Psoas muscle (tissue), 8 donors: ENCODE measurements around the gene DCC. TPM values are rescaled to one million over a fixed set of nuclear protein-coding genes. Genes with fewer than 3 reads are reported as not detected.
"Not testable (repeated sequence)": the region's sequence is repeated elsewhere in the genome, so short reads cannot be mapped to it uniquely, and the experiment has no call there.

Experiments
- ATAC-seq, 4 donors: fragments of 200-7000 bp; cut with Tn5 transposase; one replicate each; pipeline ENCODE4 v1.9.1; 2020; ENCODE audit warnings: moderate library complexity in 3 of 4, mild to moderate bottlenecking in 2 of 4
- DNase-seq, 2 donors: peaks; one replicate each; pipeline ENCODE4 v3.0.0-alpha.2; 2020
- H3K27ac ChIP-seq: fragments of 200-600 bp; one replicate; pipeline ENCODE4 v1.8.0; 2022
- H3K27me3 ChIP-seq, 3 donors: fragments of 200-600 bp in 1 of 3; one replicate each; pipeline versions ENCODE4 v1.6.1 to v1.8.0; 2013 to 2022; ENCODE audit warnings: low read length in 2 of 3, mild to moderate bottlenecking in 2 of 3, moderate library complexity in 1 of 3; ENCODE audit not compliant: insufficient read depth in 3 of 3
- H3K36me3 ChIP-seq, 2 donors: fragments of 200-600 bp in 1 of 2; one replicate each; pipeline versions ENCODE4 v1.6.1 to v1.8.0; 2013 to 2022; ENCODE audit warnings: low read depth in 1 of 2, mild to moderate bottlenecking in 1 of 2, moderate library complexity in 1 of 2; ENCODE audit not compliant: insufficient read depth in 1 of 2
- H3K4me1 ChIP-seq: fragments of 200-600 bp; one replicate; pipeline ENCODE4 v1.8.0; 2022
- H3K4me3 ChIP-seq: fragments of 200-600 bp; one replicate; pipeline ENCODE4 v1.8.0; 2022; ENCODE audit warnings: mild to moderate bottlenecking
- H3K9me3 ChIP-seq: fragments of 200-600 bp; one replicate; pipeline ENCODE4 v1.8.0; 2022
- WGBS, 3 donors: extraction: QIAGEN DNeasy Blood & Tissue Kit; methylation state at CpG; one replicate each; pipeline versions ENCODE4 v1.1.6 to v1.1.7; 2013; 5-methylcytosine and 5-hydroxymethylcytosine counted together
- intact Hi-C, 2 donors: fragments of 100-400 bp; cut with DNase I; formaldehyde crosslinking; loops; one replicate each; pipeline versions ENCODE4 v1.11.0 to v1.14.2; 2022
- polyA plus RNA-seq, 3 donors: library from polyadenylated mRNA; stranded (reverse); fragments of 200-250 nt; gene quantifications; one replicate each; pipeline ENCODE4 v1.2.3, GENCODE V29; 2013
- total RNA-seq, 4 donors: library from RNA; stranded (reverse); fragmentation: NEBNext Ultra II Directional in 2 of 4; extraction: Animal tissue kit (Norgen Biotek cat#: 25700) in 2 of 4; gene quantifications; one replicate each; pipeline versions ENCODE4 v1.2.1 to v1.2.4, GENCODE V29; 2021 to 2023
- TF ChIP-seq, protein P1 (sequence below): fragments of 200-600 bp; IDR thresholded peaks from one replicate; pipeline ENCODE4 v1.8.0; 2022; ENCODE audit warnings: antibody characterized with exemption
- donor health status: healthy with polysubstance abuse.
- donor health status: DM: no; HTN: no; CAD: no; lungs with moderate emphysema.
- donor health status: Bipolar disorder and iron deficiency.
- donor health status: healthy.
- donor health status: DM: yes; HTN: yes; CAD: no.
- donor health status: DM: no; HTN: no; CAD: no.
- donor health status: DM: no; HTN: no; CAD: no.
- donor health status: DM: yes; HTN: yes; CAD: no.

DCC gene
- total and polyA plus RNA-seq, 7 donors, result 0.01 to 0.02 TPM; not detected in 5

DNA sequence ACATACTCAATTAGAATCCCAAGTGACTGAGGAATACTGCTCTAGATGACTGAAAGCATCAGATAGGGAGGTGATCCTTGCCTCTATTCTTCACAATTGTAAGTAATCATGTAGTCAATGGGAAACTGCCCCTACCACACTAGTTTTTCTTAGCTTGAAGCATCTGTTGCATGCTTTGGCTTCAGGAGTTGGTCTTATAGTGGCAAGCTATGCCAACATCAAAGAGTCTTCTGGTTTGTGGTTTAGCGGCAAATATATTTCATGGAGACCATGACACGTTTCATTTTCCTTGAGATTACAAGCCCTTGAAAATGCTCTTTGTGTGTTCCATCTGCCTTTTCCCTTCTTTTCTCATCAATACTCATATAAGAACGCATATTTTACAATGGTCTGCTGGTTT lies 12.9 kb downstream of the DCC start:
- H3K9me3 ChIP-seq, result no peaks in the 10 kb centered on the region
- H3K27ac ChIP-seq, result no peak overlapping the region
- DNase-seq, result no peak
- 84 to 87% (median 87%) methylated on average over 3 of the region's 3 CpGs for WGBS, 3 donors
- intact Hi-C loops, result no loop called here
- no peaks in the 10 kb centered on the region for H3K4me1 ChIP-seq
- no peak for ATAC-seq
- peaks cover 0 to 3% (median 0%) of the 10 kb centered on the region in 3 donors for H3K27me3 ChIP-seq
- TF ChIP-seq, protein P1, sequence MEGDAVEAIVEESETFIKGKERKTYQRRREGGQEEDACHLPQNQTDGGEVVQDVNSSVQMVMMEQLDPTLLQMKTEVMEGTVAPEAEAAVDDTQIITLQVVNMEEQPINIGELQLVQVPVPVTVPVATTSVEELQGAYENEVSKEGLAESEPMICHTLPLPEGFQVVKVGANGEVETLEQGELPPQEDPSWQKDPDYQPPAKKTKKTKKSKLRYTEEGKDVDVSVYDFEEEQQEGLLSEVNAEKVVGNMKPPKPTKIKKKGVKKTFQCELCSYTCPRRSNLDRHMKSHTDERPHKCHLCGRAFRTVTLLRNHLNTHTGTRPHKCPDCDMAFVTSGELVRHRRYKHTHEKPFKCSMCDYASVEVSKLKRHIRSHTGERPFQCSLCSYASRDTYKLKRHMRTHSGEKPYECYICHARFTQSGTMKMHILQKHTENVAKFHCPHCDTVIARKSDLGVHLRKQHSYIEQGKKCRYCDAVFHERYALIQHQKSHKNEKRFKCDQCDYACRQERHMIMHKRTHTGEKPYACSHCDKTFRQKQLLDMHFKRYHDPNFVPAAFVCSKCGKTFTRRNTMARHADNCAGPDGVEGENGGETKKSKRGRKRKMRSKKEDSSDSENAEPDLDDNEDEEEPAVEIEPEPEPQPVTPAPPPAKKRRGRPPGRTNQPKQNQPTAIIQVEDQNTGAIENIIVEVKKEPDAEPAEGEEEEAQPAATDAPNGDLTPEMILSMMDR, result no peak
- H3K4me3 ChIP-seq, result no peak overlapping the region
- no peaks in the 10 kb centered on the region for H3K36me3 ChIP-seq

DNA sequence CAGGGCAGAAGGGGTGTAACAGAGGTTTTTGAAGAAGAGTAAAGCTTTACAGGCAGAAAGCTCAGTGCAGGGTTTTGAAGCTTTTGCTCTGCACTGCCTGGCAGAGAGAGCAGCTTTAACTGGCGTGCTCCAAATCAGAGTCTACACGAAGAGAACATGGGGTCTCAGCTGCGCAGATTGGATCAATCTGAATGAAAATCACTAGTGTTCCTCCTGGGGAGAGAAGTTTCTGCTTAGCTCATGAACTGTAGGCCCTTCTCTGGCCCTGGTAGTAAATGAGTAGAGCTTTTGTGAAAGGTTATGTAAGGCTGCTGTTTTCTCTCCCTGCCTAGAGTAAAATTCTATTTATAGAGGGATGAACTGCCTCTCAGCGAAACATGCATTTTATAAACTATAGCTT lies 13.6 kb downstream of the DCC start:
- Histone ChIP-seq H3K4me3 (no peak overlapping the region), H3K27ac (no peak overlapping the region), H3K27me3 (no peaks in the 10 kb centered on the region), H3K36me3 (no peaks in the 10 kb centered on the region), H3K9me3 (no peaks in the 10 kb centered on the region), H3K4me1 (no peaks in the 10 kb centered on the region)
- intact Hi-C loops, result no loop called here
- TF ChIP-seq, protein P1, result no peak
- ATAC-seq, result no peak
- 71 to 79% (median 77%) methylated on average over 4 of the region's 4 CpGs for whole genome bisulfite sequencing, 3 donors
- no peak for DNase-seq

DNA sequence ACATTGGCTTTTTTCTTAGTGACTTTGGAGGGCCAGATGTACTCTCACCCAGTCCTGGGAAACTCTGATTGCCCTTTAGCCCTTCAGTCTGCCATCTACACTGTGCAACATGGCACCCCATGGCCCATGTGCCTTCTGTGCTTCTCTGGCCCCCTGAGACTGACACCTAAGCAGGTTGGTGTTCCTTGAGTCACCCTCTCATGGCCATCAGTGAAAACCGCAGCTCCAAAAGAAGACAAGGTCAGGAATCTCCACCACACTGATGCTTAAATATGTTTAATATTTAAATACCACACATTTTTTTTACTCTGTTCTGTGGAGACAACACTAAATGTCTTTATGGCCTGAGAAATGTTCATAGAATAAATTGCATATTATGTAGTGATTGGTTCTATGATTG lies 23.9 kb downstream of the DCC start:
- ATAC-seq, result no peak
- H3K27me3 ChIP-seq, result no peaks in the 10 kb centered on the region
- no peak for DNase-seq
- TF ChIP-seq, protein P1, result no peak
- no peaks in the 10 kb centered on the region for H3K4me1 ChIP-seq
- 83 to 91% (median 87%) methylated on average over 1 of the region's 1 CpG for WGBS, 3 donors
- intact Hi-C loops, result no loop called here
- no peaks in the 10 kb centered on the region for H3K36me3 ChIP-seq
- H3K4me3 ChIP-seq, result no peak overlapping the region
- H3K9me3 ChIP-seq, result no peaks in the 10 kb centered on the region
- no peak overlapping the region for H3K27ac ChIP-seq

DNA sequence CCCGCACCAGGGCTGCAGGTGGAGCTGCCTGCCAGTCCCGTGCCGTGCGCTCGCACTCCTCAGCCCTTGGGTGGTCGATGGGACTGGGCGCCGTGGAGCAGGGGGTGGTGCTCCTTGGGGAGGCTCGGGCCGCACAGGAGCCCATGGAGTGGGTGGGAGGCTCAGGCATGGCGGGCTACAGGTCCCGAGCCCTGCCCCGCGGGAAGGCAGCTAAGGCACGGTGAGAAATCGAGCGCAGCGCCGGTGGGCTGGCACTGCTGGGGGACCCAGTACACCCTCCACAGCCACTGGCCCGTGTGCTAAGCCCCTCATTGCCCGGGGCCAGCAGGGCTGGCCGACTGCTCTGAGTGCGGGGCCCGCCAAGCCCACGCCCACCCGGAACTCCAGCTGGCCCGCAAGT lies 26.9 kb downstream of the DCC start:
- H3K27me3 ChIP-seq, DNase-seq, H3K4me1 ChIP-seq, H3K9me3 ChIP-seq, H3K36me3 ChIP-seq, H3K27ac ChIP-seq, H3K4me3 ChIP-seq, ATAC-seq, intact Hi-C loops: not testable (repeated sequence)
- 92 to 98% (median 96%) methylated on average over 15 to 27 of the region's 27 CpGs for WGBS, 3 donors

DNA sequence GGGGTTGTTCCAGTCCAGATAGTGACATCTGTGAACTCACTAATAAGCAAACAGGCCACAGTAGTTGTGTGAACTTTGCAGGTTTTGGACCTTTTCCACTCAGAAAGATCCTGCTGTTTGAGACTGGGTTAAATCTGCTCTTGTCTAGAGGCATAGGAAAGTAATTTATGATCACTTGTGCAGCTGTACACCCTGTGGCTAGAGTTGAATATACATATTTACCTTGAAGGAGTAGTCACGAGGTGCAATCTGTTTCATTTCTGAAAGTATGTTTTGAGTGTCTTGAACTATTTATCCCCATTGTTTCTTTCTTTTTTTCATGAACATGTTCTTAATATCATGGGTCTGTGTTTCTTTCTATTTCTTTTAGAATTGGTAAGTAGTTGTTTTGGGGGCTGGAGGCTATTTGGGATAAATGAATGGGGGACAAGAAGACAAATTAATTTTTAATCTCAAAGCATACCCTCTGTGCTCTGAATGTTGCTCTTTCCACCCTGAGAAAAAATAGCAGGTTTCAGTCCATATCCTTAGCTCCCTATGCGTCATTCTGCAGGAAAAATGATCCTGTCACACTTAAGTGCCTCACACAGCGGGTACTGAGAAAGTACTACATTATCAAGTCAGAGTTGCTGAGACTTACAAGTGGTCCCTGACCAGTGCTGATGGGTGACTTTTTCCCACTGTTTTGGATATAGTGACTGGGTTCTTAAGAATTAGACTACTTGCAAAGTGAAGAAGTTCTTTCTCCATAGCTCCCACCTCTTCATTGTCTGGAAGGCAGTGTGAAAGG lies 28.2 kb downstream of the DCC start:
- DNase-seq, result no peak
- no peaks in the 10 kb centered on the region for H3K4me1 ChIP-seq
- H3K36me3 ChIP-seq, result no peaks in the 10 kb centered on the region
- intact Hi-C loops, result no loop called here
- WGBS, 3 donors, result 35 to 46% (median 40%) methylated on average over 3 of the region's 3 CpGs
- no peak overlapping the region for H3K4me3 ChIP-seq
- H3K27me3 ChIP-seq, result no peaks in the 10 kb centered on the region
- no peak for ATAC-seq
- no peaks in the 10 kb centered on the region for H3K9me3 ChIP-seq
- TF ChIP-seq, protein P1, result no peak
- H3K27ac ChIP-seq, result no peak overlapping the region
